ENCODE results near the gene CHRNB2. TPM values are rescaled to one million over a fixed set of nuclear protein-coding genes. Genes with fewer than 3 reads are reported as not detected.

Gene CHRNB2
- total RNA-seq, 1 donor from 2014 or later, result 44.9 TPM

GRCh38 chr1:154608397-154609270, 41.1 kb downstream of the CHRNB2 start:
- no peak for TF ChIP-seq CTCF (IDR thresholded peaks at IDR 0.05; ENCODE audit: partially characterized antibody, unreplicated experiment)
- Mint-ChIP-seq H3K4me3 (ENCODE audit: unreplicated experiment) (peak overlapping the region; percentile 94), H3K9me3 (ENCODE audit: unreplicated experiment) (peaks cover 6% of the 10 kb centered on the region), H3K4me1 (ENCODE audit: low read depth, unreplicated experiment) (peaks cover 28% of the 10 kb centered on the region), H3K27ac (ENCODE audit: unreplicated experiment) (peak overlapping the region; percentile 85), H3K27me3 (ENCODE audit: unreplicated experiment) (peaks cover 2% of the 10 kb centered on the region), H3K36me3 (ENCODE audit: unreplicated experiment) (no peaks in the 10 kb centered on the region)
- peak; percentile 38 for DNase-seq

- no peak for DNase-seq
- peak overlapping the region; percentile 78 for H3K4me3 Mint-ChIP-seq (ENCODE audit: unreplicated experiment)
- peaks cover 30% of the 10 kb centered on the region for H3K4me1 Mint-ChIP-seq (ENCODE audit: low read depth, unreplicated experiment)
- H3K27me3 Mint-ChIP-seq (ENCODE audit: unreplicated experiment), result peaks cover 2% of the 10 kb centered on the region
- peaks cover 5% of the 10 kb centered on the region for H3K9me3 Mint-ChIP-seq (ENCODE audit: unreplicated experiment)
- no peaks in the 10 kb centered on the region for H3K36me3 Mint-ChIP-seq (ENCODE audit: unreplicated experiment)
- peak overlapping the region; percentile 71 for H3K27ac Mint-ChIP-seq (ENCODE audit: unreplicated experiment)
- TF ChIP-seq CTCF (IDR thresholded peaks at IDR 0.05; ENCODE audit: partially characterized antibody, unreplicated experiment), result no peak
These were observed 42.1 kb downstream of the CHRNB2 start for GRCh38 chr1:154609398-154610380.

- Mint-ChIP-seq H3K4me1 (ENCODE audit: low read depth, unreplicated experiment) (peaks cover 37% of the 10 kb centered on the region), H3K9me3 (ENCODE audit: unreplicated experiment) (no peaks in the 10 kb centered on the region), H3K27me3 (ENCODE audit: unreplicated experiment) (peaks cover 2% of the 10 kb centered on the region), H3K4me3 (ENCODE audit: unreplicated experiment) (no peak overlapping the region), H3K27ac (ENCODE audit: unreplicated experiment) (peak overlapping the region; percentile 50), H3K36me3 (ENCODE audit: unreplicated experiment) (no peaks in the 10 kb centered on the region)
- no peak for TF ChIP-seq CTCF (IDR thresholded peaks at IDR 0.05; ENCODE audit: partially characterized antibody, unreplicated experiment)
- no peak for DNase-seq
These were observed 43.7 kb downstream of the CHRNB2 start for GRCh38 chr1:154611150-154611862.

- Mint-ChIP-seq H3K4me1 (ENCODE audit: low read depth, unreplicated experiment) (peaks cover 39% of the 10 kb centered on the region), H3K27me3 (ENCODE audit: unreplicated experiment) (peaks cover 2% of the 10 kb centered on the region), H3K27ac (ENCODE audit: unreplicated experiment) (no peak overlapping the region), H3K36me3 (ENCODE audit: unreplicated experiment) (no peaks in the 10 kb centered on the region), H3K4me3 (ENCODE audit: unreplicated experiment) (no peak overlapping the region), H3K9me3 (ENCODE audit: unreplicated experiment) (no peaks in the 10 kb centered on the region)
- no peak for DNase-seq
- no peak for TF ChIP-seq CTCF (IDR thresholded peaks at IDR 0.05; ENCODE audit: partially characterized antibody, unreplicated experiment)
These were observed 46.7 kb downstream of the CHRNB2 start for GRCh38 chr1:154614247-154614646.
